Upper lobe of left lung (tissue), 6 donors: Measurements from ENCODE around the gene HNRNPH1. TPM values are rescaled to one million over a fixed set of nuclear protein-coding genes. Genes with fewer than 3 reads are reported as not detected.
"Not testable (repeated sequence)": the region's sequence is repeated elsewhere in the genome, so short reads cannot be mapped to it uniquely, and the experiment has no call there.

Source experiments
- ATAC-seq, 2 donors: fragments of 200-7000 bp; cut with Tn5 transposase; one replicate each; pipeline ENCODE4 v1.9.1; 2022; ENCODE audit warnings: mild to moderate bottlenecking in 2 of 2, moderate library complexity in 2 of 2; ENCODE audit not compliant: low FRiP score in 2 of 2
- DNase-seq, 2 donors: peaks; one replicate each; pipeline ENCODE4 v3.0.0-alpha.2; 2019 to 2020
- H3K27ac ChIP-seq, 4 donors: fragments of 200-600 bp; sonication (generic); one replicate each; pipeline ENCODE4 v1.5.1; 2016 to 2019
- H3K27me3 ChIP-seq, 4 donors: fragments of 200-600 bp; sonication (generic); one replicate each; pipeline ENCODE4 v1.5.1; 2017 to 2019
- H3K36me3 ChIP-seq, 4 donors: fragments of 200-600 bp; sonication (generic); one replicate each; pipeline ENCODE4 v1.5.1; 2016 to 2019
- H3K4me1 ChIP-seq, 4 donors: fragments of 200-600 bp; sonication (generic); one replicate each; pipeline ENCODE4 v1.5.1; 2018 to 2019
- H3K4me3 ChIP-seq, 4 donors: fragments of 200-600 bp; sonication (generic); one replicate each; pipeline ENCODE4 v1.5.1; 2017 to 2019; ENCODE audit warnings: mild to moderate bottlenecking in 2 of 4, moderate library complexity in 1 of 4
- H3K9me3 ChIP-seq, 4 donors: fragments of 200-600 bp; sonication (generic); one replicate each; pipeline ENCODE4 v1.5.1; 2018 to 2019
- CTCF ChIP-seq, 6 experiments: fragments of 450-650 bp in 4 of 6; fragments of 200-600 bp in 2 of 6; sonication (generic) in 2 of 6; IDR thresholded peaks; one replicate each; pipeline ENCODE4 v1.5.1; 2016 to 2019; ENCODE audit warnings: antibody characterized with exemption in 6 of 6
- EP300 ChIP-seq, 4 donors: sonication (generic); formaldehyde crosslinking; IDR thresholded peaks; one replicate each; pipeline ENCODE4 v1.5.1; 2017; ENCODE audit warnings: antibody characterized with exemption in 4 of 4, control low read depth in 2 of 4
- POLR2A ChIP-seq, 4 donors: fragments of 450-650 bp; IDR thresholded peaks; one replicate each; pipeline ENCODE4 v1.5.1; 2016 to 2017; ENCODE audit warnings: antibody characterized with exemption in 4 of 4, mild to moderate bottlenecking in 2 of 4
- POLR2AphosphoS5 ChIP-seq, 2 donors: sonication (generic); formaldehyde crosslinking; IDR thresholded peaks; one replicate each; pipeline ENCODE4 v1.5.1; 2017; ENCODE audit warnings: antibody characterized with exemption in 2 of 2
- WGBS, 2 donors: methylation state at CpG; one replicate each; pipeline ENCODE4 v1.1.5; 2017 to 2018; 5-methylcytosine and 5-hydroxymethylcytosine counted together
- total RNA-seq, 6 donors: library from RNA; depleted of rRNA in 4 of 6; stranded (reverse); fragments of >200 nt in 4 of 6; gene quantifications; one replicate each; pipeline versions ENCODE4 v1.1.0 to v1.2.1, GENCODE V29; 2016 to 2021
- donor health status: DM: no; HTN: no; CAD: no; lungs with moderate emphysema.
- donor health status: DM: no; HTN: yes; CAD: no; lungs with severe emphysema.

HNRNPH1 gene
- 1,000 to 10,000 TPM in 1 of 6 donors, 100 to 1,000 TPM in 5; 366 to 1,930 (median 429) TPM for total RNA-seq

- H3K9me3 ChIP-seq = no peaks in the 10 kb centered on the region
- 1% methylated on average over 38 to 45 of the region's 92 CpGs for WGBS, 2 donors
- peaks cover 5 to 43% (median 29%) of the 10 kb centered on the region in 4 donors for H3K36me3 ChIP-seq
- peak within 1 kb of the TSS; percentile 99 to 100 (median 100) for H3K27ac ChIP-seq
- H3K27me3 ChIP-seq = no peaks in the 10 kb centered on the region
- TF ChIP-seq EP300 (IDR thresholded peaks at IDR 0.05) (peak in 1 of 4 donors; percentile 62), POLR2A (IDR thresholded peaks at IDR 0.05) (peak; percentile 89 to 100 (median 99)), CTCF (IDR thresholded peaks at IDR 0.05) (peak in 5 of 6 experiments; percentile 10 to 30 (median 11)), POLR2AphosphoS5 (IDR thresholded peaks at IDR 0.05) (peak; percentile 100)
- peaks cover 45 to 52% (median 45%) of the 10 kb centered on the region in 4 donors for H3K4me1 ChIP-seq
- DNase-seq (peak; percentile 97), ATAC-seq (peak; percentile 95 to 96)
- peak within 1 kb of the TSS; percentile 84 to 94 (median 88) for H3K4me3 ChIP-seq
These were observed at the start of gene HNRNPH1 for GRCh38 chr5:179623003-179623905. Gene HNRNPH1 (minus strand): TSS chr5:179623671. CDS start chr5:179623133, 538 bp downstream.

GRCh38 chr5:179668391-179668790, 44.9 kb upstream of the HNRNPH1 start:
- Histone ChIP-seq H3K27ac (no peak overlapping the region), H3K27me3 (no peaks in the 10 kb centered on the region), H3K9me3 (no peaks in the 10 kb centered on the region), H3K36me3 (peaks cover 0 to 22% (median 9%) of the 10 kb centered on the region in 4 donors), H3K4me1 (no peaks in the 10 kb centered on the region), H3K4me3 (no peak overlapping the region)
- 48 to 58% methylated on average over 7 of the region's 7 CpGs for WGBS, 2 donors
- DNase-seq (peak in 1 of 2 donors; percentile 56), ATAC-seq (peak in 1 of 2 donors; percentile 79)
- peak in 5 of 6 experiments; percentile 45 to 74 (median 62) for TF ChIP-seq CTCF (IDR thresholded peaks at IDR 0.05)
- TF ChIP-seq EP300 (IDR thresholded peaks at IDR 0.05) = no peak
- TF ChIP-seq POLR2A (IDR thresholded peaks at IDR 0.05) = no peak
- TF ChIP-seq POLR2AphosphoS5 (IDR thresholded peaks at IDR 0.05) = no peak

- not testable (repeated sequence) for ATAC-seq, H3K27ac ChIP-seq, H3K9me3 ChIP-seq, H3K27me3 ChIP-seq, H3K4me3 ChIP-seq, H3K4me1 ChIP-seq, DNase-seq
- H3K36me3 ChIP-seq = peaks cover 0 to 29% (median 9%) of the 10 kb centered on the region in 4 donors
- WGBS, 2 donors = 98% methylated on average over 6 of the region's 6 CpGs
These were observed 38.2 kb upstream of the HNRNPH1 start for GRCh38 chr5:179661647-179662046.

GRCh38 chr5:179658179-179658856, 34.8 kb upstream of the HNRNPH1 start:
- 1 to 6% methylated on average over 7 to 11 of the region's 29 CpGs for WGBS, 2 donors
- H3K36me3 ChIP-seq, H3K4me1 ChIP-seq, H3K9me3 ChIP-seq, H3K27me3 ChIP-seq: not testable (repeated sequence)
- Histone ChIP-seq H3K27ac (peak overlapping the region in 2 of 4 donors; percentile 43 to 73), H3K4me3 (peak overlapping the region; percentile 22 to 55 (median 46))
- ATAC-seq = peak; percentile 38 to 75
- peak in 1 of 2 donors; percentile 24 for DNase-seq

- H3K9me3 ChIP-seq, H3K36me3 ChIP-seq, H3K27me3 ChIP-seq, H3K4me1 ChIP-seq: not testable (repeated sequence)
- peak in 1 of 2 donors; percentile 36 for DNase-seq
- Histone ChIP-seq H3K4me3 (peak overlapping the region in 2 of 4 donors; percentile 22 to 33), H3K27ac (peak overlapping the region in 1 of 4 donors; percentile 54)
- ATAC-seq = peak; percentile 97 to 99
- WGBS, 2 donors = 25 to 85% methylated on average over 3 to 11 of the region's 50 CpGs
These were observed 34.1 kb upstream of the HNRNPH1 start for GRCh38 chr5:179657302-179658178.

GRCh38 chr5:179653135-179653534, 29.7 kb upstream of the HNRNPH1 start:
- not testable (repeated sequence) for ATAC-seq, H3K9me3 ChIP-seq, H3K27ac ChIP-seq, H3K4me3 ChIP-seq, DNase-seq, H3K36me3 ChIP-seq, H3K4me1 ChIP-seq, H3K27me3 ChIP-seq
- 64 to 75% methylated on average over 2 of the region's 2 CpGs for WGBS, 2 donors

GRCh38 chr5:179650245-179650644, 26.8 kb upstream of the HNRNPH1 start:
- H3K36me3 ChIP-seq, H3K9me3 ChIP-seq, H3K4me1 ChIP-seq, H3K4me3 ChIP-seq, ATAC-seq, H3K27ac ChIP-seq, H3K27me3 ChIP-seq: not testable (repeated sequence)
- WGBS, 2 donors = 92 to 96% methylated on average over 11 to 14 of the region's 26 CpGs
- DNase-seq = peak in 1 of 2 donors; percentile 65

GRCh38 chr5:179649166-179649703, 25.8 kb upstream of the HNRNPH1 start:
- not testable (repeated sequence) for H3K36me3 ChIP-seq, H3K4me1 ChIP-seq, H3K27ac ChIP-seq, H3K27me3 ChIP-seq, H3K9me3 ChIP-seq, H3K4me3 ChIP-seq, DNase-seq
- 67 to 71% methylated on average over 9 to 10 of the region's 10 CpGs for WGBS, 2 donors
- peak; percentile 12 to 37 for ATAC-seq
